ENCODE data around the gene JMJD4.

The JMJD4 gene

DNA sequence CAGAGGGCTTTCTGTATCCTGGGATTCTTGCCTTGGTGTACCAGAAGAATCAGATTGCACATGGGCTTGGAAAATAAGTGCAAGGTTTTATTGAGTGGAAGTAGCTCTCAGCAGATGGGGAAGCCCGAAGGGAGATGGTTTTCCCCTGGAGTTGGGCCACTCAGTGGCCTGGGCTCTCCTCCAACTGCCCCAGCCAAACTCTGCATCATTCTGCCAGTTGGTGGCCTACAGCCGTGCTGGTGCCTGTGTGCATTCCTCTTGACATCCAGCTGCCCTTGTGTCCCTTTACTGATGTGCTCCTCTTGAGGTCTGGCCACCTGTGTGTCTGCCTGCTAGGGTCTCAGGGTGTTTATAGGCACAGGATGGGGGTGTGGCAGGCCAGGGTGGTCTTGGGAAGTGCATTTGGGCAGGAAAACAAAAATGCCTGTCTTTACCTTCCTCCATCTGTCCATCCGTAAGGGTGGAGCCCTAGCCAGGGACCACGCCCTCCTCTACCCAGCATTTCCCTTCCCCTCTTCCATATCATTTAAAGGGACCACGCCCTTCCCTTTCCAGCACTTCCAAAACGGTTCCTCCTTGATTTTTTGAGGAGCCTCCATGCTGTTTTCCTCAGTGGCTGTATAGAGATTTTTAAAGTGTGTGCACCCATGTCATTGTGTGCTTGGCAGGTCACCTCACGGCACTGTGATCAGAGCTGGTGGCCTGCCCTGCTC lies 19.1 kb upstream of the JMJD4 start:
- DNase-seq (ENCODE audit: low read depth in 2 of 2): no peak

DNA sequence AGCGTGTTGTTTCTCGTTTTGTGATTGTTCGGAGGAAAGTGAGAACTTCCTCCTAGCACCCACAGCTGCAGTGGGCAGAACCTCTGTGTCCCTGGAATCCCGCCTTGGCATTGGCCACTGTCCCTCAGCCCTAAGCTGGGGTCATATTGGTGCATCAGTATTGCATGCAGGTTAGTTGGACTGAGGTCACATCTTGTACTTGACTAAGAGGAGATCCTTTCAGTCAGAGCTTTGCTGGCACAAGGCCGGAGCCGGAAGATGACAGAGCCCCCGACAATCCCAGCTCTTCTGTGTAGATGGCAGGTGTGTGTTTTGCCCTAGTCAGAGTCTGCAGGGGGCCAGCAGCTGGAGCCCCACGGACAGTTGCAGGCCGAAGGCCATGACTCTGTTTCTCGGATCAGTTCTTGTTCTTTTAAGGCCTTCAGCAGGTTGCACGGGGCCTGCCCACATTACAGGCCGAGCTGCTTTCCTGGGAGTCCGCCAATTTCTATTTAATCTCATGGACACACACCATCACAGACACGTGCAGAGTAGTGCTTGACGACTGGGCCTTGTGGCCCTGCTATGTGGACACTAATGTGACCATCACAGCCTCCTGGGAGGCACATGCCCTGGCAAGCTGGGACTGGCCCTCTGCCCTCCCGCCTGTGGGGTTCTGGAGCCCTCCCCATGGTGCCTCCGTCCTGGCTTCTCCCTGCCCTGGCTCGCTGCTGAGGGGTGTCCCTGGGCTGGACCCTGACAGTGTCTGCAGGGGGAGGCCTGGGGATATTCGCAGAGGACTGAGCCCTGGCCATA lies 15.0 kb upstream of the JMJD4 start:
- no peak for DNase-seq (ENCODE audit: low read depth in 2 of 2)

GRCh38 chr1:227749225-227749624 lies 14.1 kb upstream of the JMJD4 start:
- no peak for DNase-seq (ENCODE audit: low read depth in 2 of 2)

DNA sequence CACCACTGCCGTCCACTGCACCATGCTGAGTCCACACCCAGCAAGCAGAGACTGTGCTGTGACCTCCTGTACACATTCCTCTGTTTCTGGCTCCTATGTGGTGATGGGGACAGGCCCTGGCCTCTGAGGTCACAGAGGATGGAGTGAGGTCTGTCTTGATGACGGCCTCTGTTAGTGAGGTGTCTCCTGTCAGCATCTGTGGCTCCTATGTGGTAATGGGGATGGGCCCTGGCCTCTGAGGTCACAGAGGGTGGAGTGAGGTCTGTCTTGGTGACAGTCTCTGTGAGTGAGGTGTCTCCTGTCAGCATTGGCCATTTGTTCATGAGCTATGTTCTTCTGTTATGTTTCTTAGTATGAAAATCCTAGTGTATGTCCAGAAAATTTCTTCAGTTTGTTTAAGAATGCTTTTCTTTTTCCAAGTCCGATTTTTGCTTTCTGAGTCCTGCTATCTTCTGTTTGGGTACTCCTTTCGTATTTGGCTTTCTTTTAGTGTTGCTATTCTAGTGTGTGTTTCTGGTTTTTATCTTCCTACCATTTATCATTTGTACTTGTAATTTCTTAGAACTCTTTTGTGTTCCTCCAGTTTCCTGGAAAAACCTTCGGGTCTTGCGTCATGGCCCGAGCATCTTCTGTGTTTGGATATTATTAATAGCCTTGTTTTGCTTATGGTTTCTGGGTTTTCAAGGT lies 13.5 kb upstream of the JMJD4 start:
- DNase-seq (ENCODE audit: low read depth in 2 of 2): no peak

- DNase-seq (ENCODE audit: low read depth in 2 of 2): no peak
Observed at GRCh38 chr1:227747948-227748495, 12.9 kb upstream of the JMJD4 start.

- DNase-seq (ENCODE audit: low read depth in 2 of 2): no peak
Observed at GRCh38 chr1:227747382-227747781, 12.3 kb upstream of the JMJD4 start.

- DNase-seq (ENCODE audit: low read depth in 2 of 2): no peak
Observed at GRCh38 chr1:227746676-227747075, 11.6 kb upstream of the JMJD4 start.

DNA sequence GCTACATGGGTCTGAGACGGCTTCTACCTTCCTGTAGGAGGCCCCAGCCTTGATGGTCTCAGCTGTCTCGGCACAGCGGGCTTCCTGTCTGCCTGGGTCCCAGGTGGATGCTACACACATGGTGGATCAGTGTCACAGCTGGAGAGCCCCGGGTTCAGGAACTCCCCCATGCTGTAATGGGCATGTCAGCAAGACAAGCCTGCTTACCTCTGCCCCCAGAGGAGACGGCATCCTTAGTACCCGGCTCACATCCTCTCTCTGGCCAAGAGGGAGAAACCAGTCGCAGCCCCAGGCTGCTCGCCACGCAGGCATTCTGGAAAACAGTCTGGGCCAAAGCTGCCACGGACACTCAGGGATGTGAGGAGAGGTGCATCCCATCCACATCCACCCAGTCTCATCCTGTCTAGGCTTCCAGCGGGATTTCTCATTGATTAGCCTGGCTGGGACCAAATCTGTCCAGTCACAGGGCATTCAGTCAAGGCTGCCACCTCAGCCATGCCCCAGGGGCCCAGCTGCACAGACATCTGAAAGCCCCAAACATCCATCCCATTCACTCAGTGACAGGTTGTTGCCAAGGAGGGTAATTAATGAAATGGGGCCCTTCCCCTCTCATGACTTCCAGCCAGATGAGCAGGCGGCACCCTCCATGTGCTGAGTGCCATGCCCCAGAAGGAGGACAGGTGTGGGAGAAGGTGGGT lies 10.6 kb upstream of the JMJD4 start:
- no peak for DNase-seq (ENCODE audit: low read depth in 2 of 2)

DNA sequence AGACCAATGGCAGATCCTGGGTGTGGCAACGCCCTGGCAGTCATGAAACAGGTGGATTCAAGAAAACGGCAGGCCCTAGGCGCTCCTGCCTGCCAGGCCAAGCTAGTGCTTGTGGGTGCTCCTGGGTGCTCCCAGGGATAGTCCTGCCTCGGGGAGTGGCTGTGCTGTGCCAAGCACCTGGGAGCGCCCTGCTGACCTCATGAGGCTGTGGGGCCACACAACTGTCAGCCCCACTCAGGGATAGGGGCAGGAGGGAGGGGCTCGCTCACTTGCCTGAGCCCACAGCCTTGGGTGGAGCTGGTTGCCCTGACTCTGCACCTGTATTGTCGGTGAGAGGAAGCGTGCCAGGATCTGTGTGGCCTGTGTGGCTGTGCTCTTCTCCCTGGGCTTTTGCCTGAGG lies 9.6 kb upstream of the JMJD4 start:
- DNase-seq (ENCODE audit: low read depth in 2 of 2): no peak

GRCh38 chr1:227742738-227743715 lies 7.9 kb upstream of the JMJD4 start:
- DNase-seq (ENCODE audit: low read depth in 2 of 2): no peak

GRCh38 chr1:227741166-227741870 lies 6.2 kb upstream of the JMJD4 start:
- no peak for DNase-seq (ENCODE audit: low read depth in 2 of 2)

- DNase-seq (ENCODE audit: low read depth in 2 of 2): no peak
Observed at GRCh38 chr1:227740401-227740960, 5.4 kb upstream of the JMJD4 start.

- DNase-seq (ENCODE audit: low read depth in 2 of 2): no peak
Observed at GRCh38 chr1:227739636-227740035, 4.5 kb upstream of the JMJD4 start.

- no peak for DNase-seq (ENCODE audit: low read depth in 2 of 2)
Observed at GRCh38 chr1:227738820-227739219, 3.7 kb upstream of the JMJD4 start.

GRCh38 chr1:227736814-227737432 lies 1.8 kb upstream of the JMJD4 start:
- no peak for DNase-seq (ENCODE audit: low read depth in 2 of 2)

GRCh38 chr1:227735539-227736285 lies 610 bp upstream of the JMJD4 start:
- DNase-seq (ENCODE audit: low read depth in 2 of 2): no peak

DNA sequence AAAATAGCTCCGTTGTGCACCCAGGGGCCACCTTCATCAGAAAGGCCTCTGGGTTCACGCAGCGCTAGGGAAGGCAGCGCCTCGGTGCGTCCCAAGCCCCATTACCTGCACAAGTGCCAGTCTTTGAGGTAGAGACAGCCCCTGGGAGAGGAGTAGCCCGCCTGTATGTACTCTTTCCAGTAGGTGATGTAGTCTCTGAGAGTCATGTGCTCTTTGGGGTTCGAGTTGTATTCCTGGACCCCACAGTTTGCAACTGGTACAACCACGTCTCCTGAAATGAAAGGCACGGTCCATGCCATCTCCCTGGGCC lies 601 bp downstream of the JMJD4 start:
- no peak for DNase-seq (ENCODE audit: low read depth in 2 of 2)

GRCh38 chr1:227733751-227734545 lies 1.2 kb downstream of the JMJD4 start:
- DNase-seq (ENCODE audit: low read depth in 2 of 2): no peak
